GM23248 (cell line): Measurements from ENCODE around the gene GBX1. TPM values are rescaled to one million over a fixed set of nuclear protein-coding genes. Genes with fewer than 3 reads are reported as not detected.

Source experiments
- DNase-seq: peaks from one replicate; pipeline ENCODE4 v3.0.0-alpha.2; 2015
- H2AFZ ChIP-seq: fragments of 200-600 bp; sonication (generic); 2 replicates; pipeline ENCODE4 v1.6.1; 2016; ENCODE audit warnings: antibody characterized with exemption
- H3F3A ChIP-seq: fragments of 200-600 bp; sonication (generic); 2 replicates; pipeline ENCODE4 v1.6.1; 2016; ENCODE audit warnings: mild to moderate bottlenecking, antibody characterized with exemption, mixed run types; ENCODE audit not compliant: insufficient read depth
- H3K27ac ChIP-seq: fragments of 200-600 bp; sonication (generic); 2 replicates; pipeline ENCODE4 v1.5.1; 2016; ENCODE audit warnings: mild to moderate bottlenecking
- H3K27me3 ChIP-seq: fragments of 200-600 bp; sonication (generic); replicated peaks from 2 replicates; pipeline ENCODE4 v1.6.1; 2016; ENCODE audit warnings: mild to moderate bottlenecking; ENCODE audit not compliant: insufficient read depth
- H3K36me3 ChIP-seq: fragments of 200-600 bp; sonication (generic); 2 replicates; pipeline ENCODE4 v1.6.1; 2016; ENCODE audit warnings: low read depth, mild to moderate bottlenecking
- H3K4me1 ChIP-seq: fragments of 200-600 bp; sonication (generic); 2 replicates; pipeline ENCODE4 v1.6.1; 2016; ENCODE audit warnings: mild to moderate bottlenecking; ENCODE audit not compliant: insufficient read depth
- H3K4me2 ChIP-seq: fragments of 200-600 bp; sonication (generic); one replicate; pipeline ENCODE4 v1.6.1; 2016; ENCODE audit warnings: mild to moderate bottlenecking; ENCODE audit not compliant: unreplicated experiment
- H3K4me3 ChIP-seq: fragments of 200-600 bp; sonication (generic); 2 replicates; pipeline ENCODE4 v1.5.1; 2016; ENCODE audit warnings: mild to moderate bottlenecking
- H3K79me2 ChIP-seq: fragments of 200-600 bp; sonication (generic); 2 replicates; pipeline ENCODE4 v1.6.1; 2016; ENCODE audit warnings: mild to moderate bottlenecking; ENCODE audit not compliant: insufficient read depth
- H3K9ac ChIP-seq: fragments of 200-600 bp; sonication (generic); 2 replicates; pipeline ENCODE4 v1.6.1; 2016; ENCODE audit warnings: mild to moderate bottlenecking
- H3K9me2 ChIP-seq: fragments of 200-600 bp; sonication (generic); 2 replicates; pipeline ENCODE4 v1.6.1; 2016; ENCODE audit warnings: mixed run types, mild to moderate bottlenecking, moderate library complexity; ENCODE audit not compliant: insufficient read depth
- H3K9me3 ChIP-seq: fragments of 200-600 bp; sonication (generic); one replicate; pipeline ENCODE4 v1.6.1; 2017; ENCODE audit warnings: low read depth
- H4K20me1 ChIP-seq: fragments of 200-600 bp; sonication (generic); 2 replicates; pipeline ENCODE4 v1.6.0; 2016; ENCODE audit not compliant: insufficient read depth
- EZH2 ChIP-seq: fragments of 200-600 bp; sonication (generic); IDR thresholded peaks from 2 replicates; pipeline ENCODE4 v1.6.1; 2018; ENCODE audit warnings: antibody characterized with exemption, mild to moderate bottlenecking; ENCODE audit not compliant: insufficient read depth, poor library complexity, severe bottlenecking
- EZH2phosphoT487 ChIP-seq: fragments of 200-600 bp; sonication (generic); IDR thresholded peaks from 2 replicates; pipeline ENCODE4 v1.6.1; 2018; ENCODE audit warnings: antibody characterized with exemption, moderate library complexity, mild to moderate bottlenecking, low read depth; ENCODE audit not compliant: insufficient read depth
- WGBS, 2 experiments: methylation state at CpG; one replicate each; pipeline ENCODE4 v1.1.6; 2015 to 2017; ENCODE audit warnings: low lambda C conversion rate in 2 of 2, low coverage in 1 of 2; ENCODE audit errors: missing lambda C conversion rate in 2 of 2; 5-methylcytosine and 5-hydroxymethylcytosine counted together
- in situ Hi-C: fragments of 300-500 bp; cut with MboI; formaldehyde crosslinking; loops from 2 replicates; pipeline ENCODE4 v1.15.0; 2020
- polyA plus RNA-seq: library from polyadenylated mRNA; unstranded; fragments of >200 nt; fragmentation: Nextera tagmentation; extraction: Ambion mirVana; gene quantifications from 2 replicates; pipeline ENCODE4 v1.2.1, GENCODE V29; 2016
- total RNA-seq: library from RNA; depleted of rRNA; stranded (reverse); fragments of >200 nt; shearing (Covaris generic); gene quantifications from 2 replicates; pipeline ENCODE4 v1.2.3, GENCODE V29; 2014

GBX1 gene
- total and polyA plus RNA-seq, 2 experiments from 2014 or later: not detected

GRCh38 chr7:151134743-151135524 is 32.6 kb downstream of the GBX1 start:
- no peak for DNase-seq
- Histone ChIP-seq H2AFZ (no peak overlapping the region), H3K9me2 (no peaks in the 10 kb centered on the region), H3K9me3 (no peaks in the 10 kb centered on the region), H3K9ac (no peak overlapping the region), H4K20me1 (no peaks in the 10 kb centered on the region), H3F3A (no peaks in the 10 kb centered on the region), H3K27ac (no peak overlapping the region), H3K79me2 (no peaks in the 10 kb centered on the region), H3K4me2 (no peak overlapping the region), H3K4me1 (no peaks in the 10 kb centered on the region), H3K4me3 (no peak overlapping the region), H3K27me3 (no peaks in the 10 kb centered on the region), H3K36me3 (peaks cover 9% of the 10 kb centered on the region; the same call in 1 of the 2 replicates)
- 94% methylated on average over 14 of the region's 14 CpGs for WGBS, 2 experiments
- TF ChIP-seq EZH2 (no peak), EZH2phosphoT487 (no peak)
- in situ Hi-C loops: no loop called here

- no peak for DNase-seq
- H3K79me2 ChIP-seq: no peaks in the 10 kb centered on the region
- no peak overlapping the region for H2AFZ ChIP-seq
- no peaks in the 10 kb centered on the region for H3F3A ChIP-seq
- no peak overlapping the region for H3K27ac ChIP-seq
- H3K4me1 ChIP-seq: no peaks in the 10 kb centered on the region
- H3K9me2 ChIP-seq: no peaks in the 10 kb centered on the region
- no peak overlapping the region for H3K4me2 ChIP-seq
- H4K20me1 ChIP-seq: no peaks in the 10 kb centered on the region
- H3K9me3 ChIP-seq: no peaks in the 10 kb centered on the region
- WGBS, 2 experiments: 93 to 94% methylated on average over 24 of the region's 24 CpGs
- H3K36me3 ChIP-seq: peaks cover 9% of the 10 kb centered on the region; the same call in 1 of the 2 replicates
- H3K4me3 ChIP-seq: no peak overlapping the region
- TF ChIP-seq EZH2phosphoT487: no peak
- TF ChIP-seq EZH2: no peak
- H3K9ac ChIP-seq: no peak overlapping the region
- no peaks in the 10 kb centered on the region for H3K27me3 ChIP-seq
- in situ Hi-C loops: no loop called here
Observed at GRCh38 chr7:151133986-151134742, 33.3 kb downstream of the GBX1 start.

- H2AFZ ChIP-seq: no peak overlapping the region
- no peaks in the 10 kb centered on the region for H3F3A ChIP-seq
- no peaks in the 10 kb centered on the region for H4K20me1 ChIP-seq
- peaks cover 9% of the 10 kb centered on the region; the same call in 1 of the 2 replicates for H3K36me3 ChIP-seq
- no peak for DNase-seq
- H3K79me2 ChIP-seq: no peaks in the 10 kb centered on the region
- whole genome bisulfite sequencing, 2 experiments: 81 to 82% methylated on average over 16 of the region's 16 CpGs
- no peak overlapping the region for H3K27ac ChIP-seq
- H3K9ac ChIP-seq: no peak overlapping the region
- in situ Hi-C loops: no loop called here
- H3K27me3 ChIP-seq: no peaks in the 10 kb centered on the region
- no peaks in the 10 kb centered on the region for H3K4me1 ChIP-seq
- H3K4me2 ChIP-seq: no peak overlapping the region
- TF ChIP-seq EZH2phosphoT487 (no peak), EZH2 (no peak)
- H3K4me3 ChIP-seq: no peak overlapping the region
- no peaks in the 10 kb centered on the region for H3K9me2 ChIP-seq
- H3K9me3 ChIP-seq: no peaks in the 10 kb centered on the region
Observed at GRCh38 chr7:151133266-151133985, 34.1 kb downstream of the GBX1 start.

GRCh38 chr7:151132461-151133205 is 34.9 kb downstream of the GBX1 start:
- no peaks in the 10 kb centered on the region for H3K4me1 ChIP-seq
- no peaks in the 10 kb centered on the region for H3K9me2 ChIP-seq
- no peaks in the 10 kb centered on the region for H4K20me1 ChIP-seq
- peaks cover 9% of the 10 kb centered on the region; the same call in 1 of the 2 replicates for H3K36me3 ChIP-seq
- WGBS, 2 experiments: 95 to 97% methylated on average over 21 of the region's 21 CpGs
- in situ Hi-C loops: no loop called here
- no peak for DNase-seq
- no peaks in the 10 kb centered on the region for H3K9me3 ChIP-seq
- no peaks in the 10 kb centered on the region for H3K27me3 ChIP-seq
- no peak overlapping the region for H2AFZ ChIP-seq
- TF ChIP-seq EZH2: no peak
- TF ChIP-seq EZH2phosphoT487: no peak
- H3K9ac ChIP-seq: no peak overlapping the region
- no peak overlapping the region for H3K4me2 ChIP-seq
- H3K4me3 ChIP-seq: no peak overlapping the region
- H3F3A ChIP-seq: no peaks in the 10 kb centered on the region
- H3K27ac ChIP-seq: no peak overlapping the region
- no peaks in the 10 kb centered on the region for H3K79me2 ChIP-seq
